GM12875 (cell line): Measurements from ENCODE around the gene ZNF219.
A peak's percentile ranks its signal among the peaks of the same experiment; 100 is the strongest.

Experiments used
- H3K4me3 ChIP-seq: one replicate; pipeline ENCODE4 v1.5.1; 2011; ENCODE audit warnings: low read depth, low read length, control low read depth
- TF ChIP-seq, protein P1 (sequence below): IDR thresholded peaks from 2 replicates; pipeline ENCODE4 v1.5.1; 2011; ENCODE audit warnings: low read depth, mild to moderate bottlenecking, control low read depth, inconsistent platforms, low read length, moderate library complexity, borderline replicate concordance; ENCODE audit not compliant: insufficient read depth

The ZNF219 gene

GRCh38 chr14:21096978-21097635 is 1.3 kb downstream of the ZNF219 start:
- TF ChIP-seq, protein P1, sequence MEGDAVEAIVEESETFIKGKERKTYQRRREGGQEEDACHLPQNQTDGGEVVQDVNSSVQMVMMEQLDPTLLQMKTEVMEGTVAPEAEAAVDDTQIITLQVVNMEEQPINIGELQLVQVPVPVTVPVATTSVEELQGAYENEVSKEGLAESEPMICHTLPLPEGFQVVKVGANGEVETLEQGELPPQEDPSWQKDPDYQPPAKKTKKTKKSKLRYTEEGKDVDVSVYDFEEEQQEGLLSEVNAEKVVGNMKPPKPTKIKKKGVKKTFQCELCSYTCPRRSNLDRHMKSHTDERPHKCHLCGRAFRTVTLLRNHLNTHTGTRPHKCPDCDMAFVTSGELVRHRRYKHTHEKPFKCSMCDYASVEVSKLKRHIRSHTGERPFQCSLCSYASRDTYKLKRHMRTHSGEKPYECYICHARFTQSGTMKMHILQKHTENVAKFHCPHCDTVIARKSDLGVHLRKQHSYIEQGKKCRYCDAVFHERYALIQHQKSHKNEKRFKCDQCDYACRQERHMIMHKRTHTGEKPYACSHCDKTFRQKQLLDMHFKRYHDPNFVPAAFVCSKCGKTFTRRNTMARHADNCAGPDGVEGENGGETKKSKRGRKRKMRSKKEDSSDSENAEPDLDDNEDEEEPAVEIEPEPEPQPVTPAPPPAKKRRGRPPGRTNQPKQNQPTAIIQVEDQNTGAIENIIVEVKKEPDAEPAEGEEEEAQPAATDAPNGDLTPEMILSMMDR = no peak
- no peak overlapping the region for H3K4me3 ChIP-seq

DNA sequence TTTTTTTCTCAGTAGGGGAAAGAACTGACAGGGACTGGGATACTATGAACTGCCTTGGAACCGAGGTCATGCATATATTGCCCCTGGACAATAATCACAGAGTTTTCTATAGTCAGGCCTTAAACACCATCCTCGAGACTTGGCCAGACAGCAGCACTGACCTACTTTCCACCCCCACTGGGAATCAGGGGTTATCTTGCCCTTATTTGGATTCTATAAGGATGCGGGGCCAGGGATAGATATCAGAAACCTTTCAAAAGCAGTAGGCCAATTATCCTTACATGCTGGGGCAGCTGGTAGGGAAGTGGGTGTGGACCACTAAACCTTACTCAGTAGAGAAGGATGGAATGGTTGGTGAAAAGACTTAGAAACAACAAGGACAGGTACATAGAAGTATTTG is 2.0 kb downstream of the ZNF219 start:
- TF ChIP-seq, protein P1 = no peak
- H3K4me3 ChIP-seq = no peak overlapping the region

DNA sequence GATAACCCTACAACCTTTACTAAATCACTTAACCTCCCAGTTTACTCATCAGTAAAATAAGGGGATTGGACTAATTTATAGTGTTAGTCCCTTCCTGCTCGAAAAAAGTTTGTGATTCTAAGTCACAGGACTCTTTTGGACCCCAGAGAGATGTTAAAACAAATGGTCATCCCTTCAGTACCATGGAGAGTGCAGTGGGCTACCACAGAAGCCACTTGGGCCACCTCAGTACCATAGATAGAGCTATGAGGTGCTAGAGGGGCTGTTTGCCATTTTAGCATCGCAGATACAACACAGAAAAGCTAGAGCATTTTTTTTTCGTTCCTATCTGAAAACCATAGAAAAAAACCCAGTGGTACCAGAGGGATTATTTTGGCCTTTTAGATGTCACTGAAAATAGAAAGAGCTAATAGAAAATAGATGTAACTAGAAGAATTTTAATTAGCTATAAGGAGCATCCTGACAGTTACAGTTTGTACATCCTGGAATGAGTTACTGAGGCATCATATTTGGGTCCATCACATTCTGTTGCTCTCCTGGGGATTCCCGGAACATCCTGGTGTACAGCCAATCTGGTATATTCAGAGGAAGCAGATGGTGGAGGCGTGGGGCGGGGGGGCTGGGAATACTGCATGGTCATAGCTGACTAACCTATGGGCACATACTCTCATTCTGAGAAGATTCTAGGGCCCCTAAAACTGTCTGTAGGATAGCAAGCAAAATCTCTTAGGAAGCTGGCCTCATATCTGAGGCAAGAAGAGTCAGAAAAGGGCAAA is 2.8 kb downstream of the ZNF219 start:
- TF ChIP-seq, protein P1 = no peak
- H3K4me3 ChIP-seq = no peak overlapping the region

GRCh38 chr14:21093769-21094681 is 4.4 kb downstream of the ZNF219 start:
- H3K4me3 ChIP-seq = no peak overlapping the region
- TF ChIP-seq, protein P1 = no peak

DNA sequence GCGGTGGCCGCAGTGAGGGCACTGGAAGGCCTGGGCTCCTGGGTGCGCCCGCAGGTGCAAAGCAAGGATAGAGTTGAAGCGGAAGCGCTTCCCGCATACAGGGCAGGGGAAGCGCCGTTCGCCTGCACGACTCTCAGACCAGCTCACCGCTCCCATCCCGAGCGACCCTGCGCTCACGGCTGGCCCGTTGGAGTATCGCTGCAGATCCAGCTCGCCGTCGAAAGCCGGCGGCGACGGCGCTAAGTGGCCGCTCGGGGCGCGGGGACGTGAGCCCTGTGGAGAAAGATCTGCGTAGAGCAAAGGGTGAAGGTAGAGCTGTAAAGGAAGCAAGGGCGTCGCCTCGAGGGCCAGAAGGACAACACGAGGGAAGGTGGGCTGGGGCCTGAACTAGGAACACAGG is 5.4 kb downstream of the ZNF219 start:
- no peak overlapping the region for H3K4me3 ChIP-seq
- TF ChIP-seq, protein P1 = no peak

DNA sequence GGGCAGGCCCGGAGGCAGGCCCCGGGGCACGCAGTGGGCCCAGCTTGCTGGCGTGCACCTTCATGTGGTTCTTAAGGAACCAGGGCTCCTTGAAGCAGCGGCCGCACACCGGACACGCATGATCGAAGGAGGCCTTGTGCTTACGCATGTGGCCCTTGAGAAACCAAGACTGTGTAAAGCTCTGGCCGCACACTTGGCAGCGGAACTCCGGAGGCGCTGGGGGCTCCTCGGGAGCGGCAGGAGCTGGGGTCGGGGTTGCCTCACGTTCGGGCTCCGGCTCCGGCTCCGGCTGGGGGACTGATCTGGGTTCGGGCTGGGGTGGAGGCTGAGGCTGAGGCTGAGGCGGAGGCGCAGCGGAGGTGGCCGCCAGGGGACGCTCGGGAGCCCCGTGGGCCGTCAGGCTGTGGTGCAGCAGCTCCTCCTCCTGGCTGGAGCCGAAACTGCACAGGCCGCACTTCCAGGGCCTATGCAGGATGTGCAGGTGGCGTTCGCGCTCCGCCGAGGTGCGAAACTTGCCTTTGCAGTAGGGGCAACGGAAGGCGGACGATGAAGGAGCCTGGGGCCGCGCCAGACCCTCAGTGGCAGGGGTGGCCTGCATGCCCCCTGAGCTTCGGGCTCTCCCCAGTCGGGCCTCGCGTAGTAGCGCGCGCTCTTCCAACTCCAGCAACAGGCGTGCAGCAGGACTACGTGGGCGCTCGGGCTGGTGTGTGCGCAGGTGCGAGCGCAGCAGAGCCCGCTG is 6.0 kb downstream of the ZNF219 start:
- TF ChIP-seq, protein P1 = peak; percentile 100
- no peak overlapping the region for H3K4me3 ChIP-seq
